HL-60 (cell line): ENCODE data around the gene SCGB3A1.

ENCODE experiments used
- DNase-seq, 2 experiments: peaks; one replicate each; pipeline ENCODE4 v3.0.0-alpha.2; 2010 to 2020; ENCODE audit warnings: low read depth in 1 of 2, low spot score in 1 of 2
- H3K27ac ChIP-seq: fragments of 250-450 bp; sonication (Bioruptor Pico); replicated peaks from 2 replicates; pipeline ENCODE4 v1.5.1; 2020; ENCODE audit warnings: mild to moderate bottlenecking, moderate library complexity
- H3K27me3 ChIP-seq: fragments of 250-450 bp; sonication (Bioruptor Pico); 2 replicates; pipeline ENCODE4 v1.5.1; 2021; ENCODE audit warnings: mild to moderate bottlenecking, moderate library complexity; ENCODE audit not compliant: insufficient read depth, poor library complexity, severe bottlenecking
- H3K4me3 ChIP-seq: replicated peaks from 2 replicates; pipeline ENCODE4 v1.5.1; 2011; ENCODE audit warnings: mild to moderate bottlenecking, control low read depth, low read length; ENCODE audit not compliant: insufficient read depth
- GABPA ChIP-seq: IDR thresholded peaks from 2 replicates; pipeline ENCODE4 v1.6.1; 2012; ENCODE audit warnings: low read depth
- POLR2AphosphoS5 ChIP-seq: IDR thresholded peaks from 2 replicates; pipeline ENCODE4 v1.6.1; 2012; ENCODE audit warnings: low read depth
- SPI1 ChIP-seq: IDR thresholded peaks from 2 replicates; pipeline ENCODE4 v1.6.1; 2012; ENCODE audit warnings: low read depth, mild to moderate bottlenecking, borderline replicate concordance
- TF ChIP-seq, protein P1 (sequence below): IDR thresholded peaks from 2 replicates; pipeline ENCODE4 v1.6.1; 2012; ENCODE audit warnings: low read depth; ENCODE audit not compliant: insufficient replicate concordance
- TF ChIP-seq, protein P2 (sequence below): IDR thresholded peaks from one replicate; pipeline ENCODE4 v1.5.1; 2011; ENCODE audit warnings: low read length, control low read depth, inconsistent platforms; ENCODE audit not compliant: insufficient read depth

SCGB3A1 gene

DNA sequence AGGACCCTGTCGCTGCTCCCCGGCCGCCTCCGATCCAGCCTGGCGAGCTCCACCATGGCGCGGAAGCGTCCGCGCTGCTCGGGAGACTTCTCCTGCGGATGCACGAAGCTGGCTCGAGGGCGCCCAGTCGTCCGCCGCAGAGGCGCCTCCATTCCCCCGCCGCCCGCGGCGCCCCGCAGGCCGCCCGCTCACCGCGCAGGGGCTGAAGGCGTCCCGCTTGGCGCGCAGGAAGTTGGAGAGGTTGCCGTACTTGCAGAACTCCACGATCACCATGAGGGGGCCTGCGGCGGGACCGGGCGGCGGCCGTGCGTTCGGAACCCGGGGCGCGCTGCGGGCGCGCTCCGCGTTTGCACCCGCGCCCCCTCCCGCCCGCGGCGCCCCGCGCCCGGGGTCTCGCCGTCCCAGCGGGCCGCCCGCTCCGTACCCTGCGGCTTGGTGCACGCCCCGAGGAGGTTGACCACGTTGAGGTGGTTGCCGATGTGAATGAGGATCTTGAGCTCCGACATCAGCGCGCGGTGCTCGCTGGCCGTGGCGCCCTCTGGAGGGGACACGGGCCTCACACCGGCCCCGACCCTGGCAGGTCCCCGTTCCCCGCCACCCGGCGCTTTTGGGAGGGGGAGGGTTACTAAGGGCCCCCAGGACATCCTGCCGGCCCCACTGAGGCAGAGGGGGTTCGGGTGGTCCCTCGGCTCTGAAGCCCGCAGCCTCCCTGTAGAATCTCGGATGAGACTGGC is 27.7 kb upstream of the SCGB3A1 start:
- Histone ChIP-seq H3K4me3 (peak overlapping the region; percentile 33), H3K27me3 (no peaks in the 10 kb centered on the region), H3K27ac (peak overlapping the region; percentile 42; the same call in 1 of the 2 replicates)
- peak; percentile 49 to 73 for DNase-seq
- TF ChIP-seq POLR2AphosphoS5 (no peak; the same call in 1 of the 2 replicates), SPI1 (no peak), GABPA (no peak)
- TF ChIP-seq, protein P1, sequence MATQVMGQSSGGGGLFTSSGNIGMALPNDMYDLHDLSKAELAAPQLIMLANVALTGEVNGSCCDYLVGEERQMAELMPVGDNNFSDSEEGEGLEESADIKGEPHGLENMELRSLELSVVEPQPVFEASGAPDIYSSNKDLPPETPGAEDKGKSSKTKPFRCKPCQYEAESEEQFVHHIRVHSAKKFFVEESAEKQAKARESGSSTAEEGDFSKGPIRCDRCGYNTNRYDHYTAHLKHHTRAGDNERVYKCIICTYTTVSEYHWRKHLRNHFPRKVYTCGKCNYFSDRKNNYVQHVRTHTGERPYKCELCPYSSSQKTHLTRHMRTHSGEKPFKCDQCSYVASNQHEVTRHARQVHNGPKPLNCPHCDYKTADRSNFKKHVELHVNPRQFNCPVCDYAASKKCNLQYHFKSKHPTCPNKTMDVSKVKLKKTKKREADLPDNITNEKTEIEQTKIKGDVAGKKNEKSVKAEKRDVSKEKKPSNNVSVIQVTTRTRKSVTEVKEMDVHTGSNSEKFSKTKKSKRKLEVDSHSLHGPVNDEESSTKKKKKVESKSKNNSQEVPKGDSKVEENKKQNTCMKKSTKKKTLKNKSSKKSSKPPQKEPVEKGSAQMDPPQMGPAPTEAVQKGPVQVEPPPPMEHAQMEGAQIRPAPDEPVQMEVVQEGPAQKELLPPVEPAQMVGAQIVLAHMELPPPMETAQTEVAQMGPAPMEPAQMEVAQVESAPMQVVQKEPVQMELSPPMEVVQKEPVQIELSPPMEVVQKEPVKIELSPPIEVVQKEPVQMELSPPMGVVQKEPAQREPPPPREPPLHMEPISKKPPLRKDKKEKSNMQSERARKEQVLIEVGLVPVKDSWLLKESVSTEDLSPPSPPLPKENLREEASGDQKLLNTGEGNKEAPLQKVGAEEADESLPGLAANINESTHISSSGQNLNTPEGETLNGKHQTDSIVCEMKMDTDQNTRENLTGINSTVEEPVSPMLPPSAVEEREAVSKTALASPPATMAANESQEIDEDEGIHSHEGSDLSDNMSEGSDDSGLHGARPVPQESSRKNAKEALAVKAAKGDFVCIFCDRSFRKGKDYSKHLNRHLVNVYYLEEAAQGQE, result peak; percentile 34
- TF ChIP-seq, protein P2, sequence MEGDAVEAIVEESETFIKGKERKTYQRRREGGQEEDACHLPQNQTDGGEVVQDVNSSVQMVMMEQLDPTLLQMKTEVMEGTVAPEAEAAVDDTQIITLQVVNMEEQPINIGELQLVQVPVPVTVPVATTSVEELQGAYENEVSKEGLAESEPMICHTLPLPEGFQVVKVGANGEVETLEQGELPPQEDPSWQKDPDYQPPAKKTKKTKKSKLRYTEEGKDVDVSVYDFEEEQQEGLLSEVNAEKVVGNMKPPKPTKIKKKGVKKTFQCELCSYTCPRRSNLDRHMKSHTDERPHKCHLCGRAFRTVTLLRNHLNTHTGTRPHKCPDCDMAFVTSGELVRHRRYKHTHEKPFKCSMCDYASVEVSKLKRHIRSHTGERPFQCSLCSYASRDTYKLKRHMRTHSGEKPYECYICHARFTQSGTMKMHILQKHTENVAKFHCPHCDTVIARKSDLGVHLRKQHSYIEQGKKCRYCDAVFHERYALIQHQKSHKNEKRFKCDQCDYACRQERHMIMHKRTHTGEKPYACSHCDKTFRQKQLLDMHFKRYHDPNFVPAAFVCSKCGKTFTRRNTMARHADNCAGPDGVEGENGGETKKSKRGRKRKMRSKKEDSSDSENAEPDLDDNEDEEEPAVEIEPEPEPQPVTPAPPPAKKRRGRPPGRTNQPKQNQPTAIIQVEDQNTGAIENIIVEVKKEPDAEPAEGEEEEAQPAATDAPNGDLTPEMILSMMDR, result peak; percentile 29

DNA sequence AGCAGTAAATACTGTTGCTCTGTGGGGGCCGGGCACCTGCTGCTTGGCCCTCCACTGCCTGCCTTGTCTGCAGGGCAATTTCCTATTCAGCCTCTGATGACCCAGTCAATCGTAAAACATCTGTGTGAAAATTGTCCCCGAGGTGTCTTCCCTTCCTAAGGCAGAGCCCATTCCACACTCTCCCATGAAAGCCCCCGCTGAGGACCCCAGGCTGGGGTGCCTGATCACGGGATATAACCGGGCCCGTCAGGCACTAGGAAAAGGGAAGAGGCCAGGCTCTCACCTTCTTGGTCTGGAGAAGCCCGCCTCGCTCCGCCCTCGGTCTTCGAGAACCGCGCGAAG is 27.2 kb upstream of the SCGB3A1 start:
- DNase-seq, result no peak
- TF ChIP-seq SPI1, result no peak
- no peak for TF ChIP-seq POLR2AphosphoS5
- TF ChIP-seq, protein P1, result no peak
- TF ChIP-seq, protein P2, result no peak
- TF ChIP-seq GABPA, result no peak
- Histone ChIP-seq H3K4me3 (peak overlapping the region; percentile 21), H3K27me3 (no peaks in the 10 kb centered on the region), H3K27ac (peak overlapping the region; percentile 42; the same call in 1 of the 2 replicates)

DNA sequence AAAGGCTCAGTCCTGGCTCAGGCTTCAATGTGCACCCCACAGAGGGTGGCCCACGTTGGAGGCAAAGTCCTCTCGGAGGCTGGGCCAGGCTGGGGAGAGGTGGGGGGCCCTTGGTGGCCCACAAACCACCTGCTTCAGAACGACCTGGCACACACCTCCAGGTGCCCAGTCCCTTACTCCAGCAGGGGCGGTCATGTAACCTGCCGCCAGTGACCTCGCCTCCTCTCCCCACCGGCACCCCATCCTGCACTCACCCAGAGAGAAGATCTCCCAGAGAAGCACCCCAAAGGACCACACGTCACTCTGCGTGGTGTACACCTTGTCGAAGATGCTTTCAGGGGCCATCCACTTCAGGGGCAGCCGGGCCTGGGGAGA is 22.5 kb upstream of the SCGB3A1 start:
- H3K4me3 ChIP-seq, result no peak overlapping the region
- TF ChIP-seq, protein P1, result no peak
- no peak for TF ChIP-seq POLR2AphosphoS5
- TF ChIP-seq, protein P2, result no peak
- no peak for TF ChIP-seq GABPA
- TF ChIP-seq SPI1, result no peak
- no peaks in the 10 kb centered on the region for H3K27me3 ChIP-seq

More for the DNA sequence above, 22.5 kb upstream of the SCGB3A1 start:
- H3K27ac ChIP-seq, result no peak overlapping the region
- no peak for DNase-seq
